Stomach (tissue), 9 donors: ENCODE results near the gene CABLES1. TPM values are rescaled to one million over a fixed set of nuclear protein-coding genes. Genes with fewer than 3 reads are reported as not detected.

ENCODE experiments used
- DNase-seq, 2 donors: peaks; one replicate each; pipeline versions ENCODE4 v3.0.0 to v3.0.0-alpha.2; 2013 to 2019
- H3K27ac ChIP-seq, 5 donors: fragments of 200-600 bp in 4 of 5; sonication (generic) in 4 of 5; one replicate each; pipeline ENCODE4 v1.5.1; 2013 to 2019; ENCODE audit warnings: mild to moderate bottlenecking in 1 of 5, moderate library complexity in 1 of 5
- H3K27me3 ChIP-seq, 3 donors: fragments of 200-600 bp; sonication (generic); one replicate each; pipeline ENCODE4 v1.5.1; 2017 to 2019; ENCODE audit warnings: mixed run types in 1 of 3
- H3K36me3 ChIP-seq, 4 donors: fragments of 200-600 bp; sonication (generic); 1 replicate in 3 of 4; 2 replicates in 1 of 4; pipeline ENCODE4 v1.5.1; 2016 to 2019
- H3K4me1 ChIP-seq, 4 donors: fragments of 200-600 bp; sonication (generic); one replicate each; pipeline ENCODE4 v1.5.1; 2016 to 2019
- H3K4me3 ChIP-seq, 4 donors: fragments of 200-600 bp; sonication (generic) in 3 of 4; one replicate each; pipeline ENCODE4 v1.5.1; 2016 to 2019; ENCODE audit warnings: mild to moderate bottlenecking in 1 of 4
- H3K9me3 ChIP-seq, 4 donors: fragments of 200-600 bp; sonication (generic); one replicate each; pipeline ENCODE4 v1.5.1; 2016 to 2019
- EP300 ChIP-seq: sonication (generic); formaldehyde crosslinking; IDR thresholded peaks from one replicate; pipeline ENCODE4 v1.6.1; 2017; ENCODE audit warnings: antibody characterized with exemption
- POLR2A ChIP-seq, 4 donors: fragments of 450-650 bp; IDR thresholded peaks; one replicate each; pipeline ENCODE4 v1.6.1; 2016; ENCODE audit warnings: antibody characterized with exemption in 4 of 4, control low read depth in 2 of 4, mild to moderate bottlenecking in 1 of 4, moderate library complexity in 1 of 4
- POLR2AphosphoS5 ChIP-seq, 3 donors: sonication (generic); formaldehyde crosslinking; IDR thresholded peaks; one replicate each; pipeline ENCODE4 v1.6.1; 2016; ENCODE audit warnings: antibody characterized with exemption in 3 of 3
- WGBS, 5 donors: extraction: QIAGEN DNeasy Blood & Tissue Kit in 3 of 5; methylation state at CpG; one replicate each; pipeline versions ENCODE4 v1.1.5 to v1.1.7; 2013 to 2018; 5-methylcytosine and 5-hydroxymethylcytosine counted together
- intact Hi-C: fragments of 100-400 bp; cut with DNase I; formaldehyde crosslinking; loops from one replicate; pipeline ENCODE4 v1.15.1; 2023; ENCODE audit warnings: low total_unique reads
- polyA plus RNA-seq, 3 donors: library from polyadenylated mRNA; stranded (reverse); fragments of 200-250 nt; gene quantifications; one replicate each; pipeline ENCODE4 v1.2.3, GENCODE V29; 2013
- total RNA-seq, 5 donors: library from RNA; depleted of rRNA; stranded (reverse); fragments of >200 nt; gene quantifications; one replicate each; pipeline versions ENCODE4 v1.1.0 to v1.2.3, GENCODE V29; 2014 to 2016
- TF ChIP-seq, protein P1 (sequence below), 7 experiments: fragments of 450-650 bp in 4 of 7; fragments of 200-600 bp in 3 of 7; sonication (generic) in 3 of 7; IDR thresholded peaks; one replicate each; pipeline ENCODE4 v1.5.1; 2016 to 2019; ENCODE audit warnings: antibody characterized with exemption in 7 of 7, control low read depth in 2 of 7, mild to moderate bottlenecking in 1 of 7
- donor health status: healthy with polysubstance abuse.
- donor health status: Bipolar disorder and iron deficiency.
- donor health status: healthy.

Gene CABLES1
- total and polyA plus RNA-seq, 8 donors: 5.6 to 36.8 (median 18.2) TPM

DNA sequence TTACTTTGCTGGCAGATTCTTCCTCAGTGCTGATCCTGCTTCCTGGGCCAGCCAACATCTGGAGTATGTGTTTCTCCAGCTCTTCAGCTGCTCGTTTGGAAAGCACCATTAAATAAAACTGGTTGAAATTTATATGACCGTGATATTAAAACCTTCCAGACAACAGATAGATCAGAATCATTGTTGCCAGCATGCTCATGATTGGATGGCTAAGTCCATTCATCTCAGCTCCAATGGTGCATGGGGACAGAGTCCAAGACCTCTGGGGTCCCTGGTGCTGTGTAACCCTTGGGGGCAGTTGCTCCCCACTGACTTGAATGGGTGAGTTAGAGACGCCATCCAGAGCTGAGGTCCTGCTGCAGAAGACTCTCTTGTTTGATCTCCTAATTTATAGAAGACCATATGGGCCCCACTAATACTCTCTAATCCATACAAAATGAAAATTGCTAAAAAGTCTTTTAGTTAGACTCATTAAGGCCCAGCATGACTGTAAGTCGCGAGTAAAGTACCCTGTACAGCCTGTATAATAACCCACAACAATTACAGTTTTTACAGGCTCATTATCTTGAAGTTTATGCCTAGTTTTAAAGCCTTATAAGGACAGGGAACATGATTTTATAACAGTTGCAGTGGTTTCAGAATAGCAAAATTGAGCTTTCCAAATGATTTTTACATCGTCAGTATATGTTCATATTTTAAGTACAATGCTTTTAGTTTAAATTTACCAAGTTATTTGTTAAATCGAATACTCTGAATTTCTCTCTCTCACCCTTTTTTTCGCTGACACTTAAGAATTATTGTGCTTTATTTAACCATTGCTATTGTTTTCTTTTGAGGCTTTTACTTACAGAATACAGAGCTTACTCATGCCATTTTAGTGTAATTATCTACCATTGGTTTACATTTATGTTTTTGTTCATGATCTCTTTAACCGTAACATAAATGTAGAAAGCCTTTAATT is 60.0 kb downstream of the CABLES1 start:
- Histone ChIP-seq H3K9me3 (no peaks in the 10 kb centered on the region), H3K27me3 (no peaks in the 10 kb centered on the region), H3K4me3 (no peak overlapping the region), H3K36me3 (peaks cover 7 to 28% (median 23%) of the 10 kb centered on the region in 4 donors), H3K4me1 (peaks cover 0 to 10% (median 7%) of the 10 kb centered on the region in 4 donors), H3K27ac (peak overlapping the region in 3 of 5 donors; percentile 2 to 59 (median 43))
- 78 to 90% (median 89%) methylated on average over 9 of the region's 9 CpGs for WGBS, 5 donors
- intact Hi-C loops: no loop called here
- TF ChIP-seq POLR2AphosphoS5 (IDR thresholded peaks at IDR 0.05) (no peak), POLR2A (IDR thresholded peaks at IDR 0.05) (no peak), EP300 (no peak)
- TF ChIP-seq, protein P1, sequence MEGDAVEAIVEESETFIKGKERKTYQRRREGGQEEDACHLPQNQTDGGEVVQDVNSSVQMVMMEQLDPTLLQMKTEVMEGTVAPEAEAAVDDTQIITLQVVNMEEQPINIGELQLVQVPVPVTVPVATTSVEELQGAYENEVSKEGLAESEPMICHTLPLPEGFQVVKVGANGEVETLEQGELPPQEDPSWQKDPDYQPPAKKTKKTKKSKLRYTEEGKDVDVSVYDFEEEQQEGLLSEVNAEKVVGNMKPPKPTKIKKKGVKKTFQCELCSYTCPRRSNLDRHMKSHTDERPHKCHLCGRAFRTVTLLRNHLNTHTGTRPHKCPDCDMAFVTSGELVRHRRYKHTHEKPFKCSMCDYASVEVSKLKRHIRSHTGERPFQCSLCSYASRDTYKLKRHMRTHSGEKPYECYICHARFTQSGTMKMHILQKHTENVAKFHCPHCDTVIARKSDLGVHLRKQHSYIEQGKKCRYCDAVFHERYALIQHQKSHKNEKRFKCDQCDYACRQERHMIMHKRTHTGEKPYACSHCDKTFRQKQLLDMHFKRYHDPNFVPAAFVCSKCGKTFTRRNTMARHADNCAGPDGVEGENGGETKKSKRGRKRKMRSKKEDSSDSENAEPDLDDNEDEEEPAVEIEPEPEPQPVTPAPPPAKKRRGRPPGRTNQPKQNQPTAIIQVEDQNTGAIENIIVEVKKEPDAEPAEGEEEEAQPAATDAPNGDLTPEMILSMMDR (IDR thresholded peaks at IDR 0.05): no peak
- peak in 1 of 2 donors; percentile 53 for DNase-seq

DNA sequence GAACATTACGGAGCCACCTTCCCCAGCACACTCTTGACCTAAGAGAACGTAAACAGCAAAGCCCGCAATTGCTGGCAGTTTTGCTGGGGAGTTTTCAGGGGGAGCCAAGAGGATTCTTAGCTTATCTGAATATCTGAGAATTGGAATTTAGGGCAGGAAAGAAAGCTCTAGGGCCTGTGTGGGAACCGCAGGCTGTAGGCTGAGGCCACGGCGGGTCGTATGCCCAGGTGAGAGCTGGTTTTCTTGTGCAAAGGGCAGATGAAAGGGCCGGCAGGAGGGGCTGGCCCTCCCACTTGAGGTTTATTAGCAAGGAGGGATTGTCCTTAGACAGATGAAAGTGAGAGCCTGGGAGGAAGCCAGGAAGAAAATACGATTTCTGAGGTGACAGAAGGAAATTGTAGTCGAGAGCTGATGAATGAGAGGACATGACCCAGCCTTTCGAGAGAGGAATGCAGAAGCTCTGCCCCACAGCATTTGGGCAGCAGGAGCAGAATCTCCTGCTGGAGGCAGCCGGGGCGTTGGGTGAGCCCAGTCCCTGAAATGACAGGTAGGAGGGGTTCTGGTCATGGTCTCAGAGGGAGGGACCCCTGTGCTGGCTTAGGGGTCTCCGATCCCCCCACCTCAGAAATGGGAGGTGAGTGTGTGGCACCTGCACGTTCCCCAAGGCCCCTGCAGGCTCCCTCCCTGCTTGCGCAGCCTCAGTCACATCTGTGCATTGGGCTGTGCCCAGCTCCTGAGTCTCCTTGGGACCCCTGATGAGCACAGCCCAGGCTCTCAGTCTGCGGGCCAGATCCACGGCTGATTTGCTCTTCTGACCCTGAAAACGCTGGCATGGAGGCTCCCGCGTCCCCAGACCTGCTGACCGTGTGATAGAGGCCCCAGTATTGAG is 61.1 kb downstream of the CABLES1 start:
- peak in 1 of 2 donors; percentile 32 for DNase-seq
- H3K27ac ChIP-seq: no peak overlapping the region
- peaks cover 7 to 27% (median 22%) of the 10 kb centered on the region in 4 donors for H3K36me3 ChIP-seq
- no peaks in the 10 kb centered on the region for H3K9me3 ChIP-seq
- intact Hi-C loops: no loop called here
- no peaks in the 10 kb centered on the region for H3K27me3 ChIP-seq
- H3K4me1 ChIP-seq: peaks cover 0 to 10% (median 7%) of the 10 kb centered on the region in 4 donors
- TF ChIP-seq, protein P1 (IDR thresholded peaks at IDR 0.05): no peak
- TF ChIP-seq EP300 (no peak), POLR2AphosphoS5 (IDR thresholded peaks at IDR 0.05) (no peak), POLR2A (IDR thresholded peaks at IDR 0.05) (no peak)
- H3K4me3 ChIP-seq: no peak overlapping the region
- 77 to 88% (median 83%) methylated on average over 19 to 22 of the region's 22 CpGs for WGBS, 5 donors

DNA sequence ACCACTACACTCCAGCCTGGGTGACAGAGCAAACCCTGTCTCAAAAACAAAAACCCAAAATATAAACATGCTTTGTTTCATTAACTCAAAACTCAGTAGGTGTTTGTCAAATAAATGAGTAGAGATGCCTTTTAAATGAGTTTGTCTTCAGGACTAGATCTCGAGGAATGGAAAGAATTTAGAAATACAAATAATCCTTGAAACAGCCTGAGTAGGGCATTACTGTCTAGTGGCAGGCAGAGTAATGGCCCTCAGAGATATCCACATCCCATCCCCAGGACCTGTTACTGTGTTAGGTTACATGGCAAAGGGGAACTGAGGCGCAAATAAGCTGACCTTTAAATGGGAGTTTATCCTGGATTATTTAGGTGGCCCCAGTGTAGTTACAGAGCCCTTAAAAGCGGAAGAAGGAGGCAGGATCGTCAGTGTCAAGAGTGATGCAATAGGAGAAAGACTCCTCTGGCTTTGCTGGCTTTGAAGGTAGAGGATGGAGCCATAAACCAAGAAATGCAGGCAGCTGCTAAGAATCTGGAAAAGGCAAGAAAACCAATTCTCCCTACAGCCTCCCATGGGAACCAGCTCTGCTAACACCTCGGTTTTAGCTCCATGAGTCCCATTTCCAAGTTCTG is 63.0 kb downstream of the CABLES1 start:
- intact Hi-C loops: no loop called here
- no peak for DNase-seq
- 88 to 96% (median 92%) methylated on average over 5 of the region's 5 CpGs for WGBS, 5 donors

More for the DNA sequence above, 63.0 kb downstream of the CABLES1 start:
- Histone ChIP-seq H3K27ac (no peak overlapping the region), H3K4me3 (no peak overlapping the region), H3K27me3 (no peaks in the 10 kb centered on the region), H3K4me1 (no peaks in the 10 kb centered on the region), H3K9me3 (no peaks in the 10 kb centered on the region), H3K36me3 (peaks cover 7 to 32% (median 25%) of the 10 kb centered on the region in 4 donors)
- TF ChIP-seq POLR2AphosphoS5 (IDR thresholded peaks at IDR 0.05) (no peak), POLR2A (IDR thresholded peaks at IDR 0.05) (no peak), EP300 (no peak)
- TF ChIP-seq, protein P1 (IDR thresholded peaks at IDR 0.05): no peak
